Activated CD8-positive, alpha-beta memory T cell treated with anti-CD3 and anti-CD28 coated beads, Interleukin-2, amount 50 U/mL, for 48 hours (primary cell): ENCODE data around the gene SPON1.
"Not testable (repeated sequence)": the region's sequence is repeated elsewhere in the genome, so short reads cannot be mapped to it uniquely, and the experiment has no call there.

ENCODE experiments used
- DNase-seq: peaks from one replicate; pipeline ENCODE4 v3.0.0-alpha.2; 2020

Gene SPON1

GRCh38 chr11:14042686-14043465 lies 80.4 kb downstream of the SPON1 start:
- DNase-seq = no peak

GRCh38 chr11:14044916-14045315 lies 82.4 kb downstream of the SPON1 start:
- DNase-seq = no peak

- DNase-seq = no peak
Measured at GRCh38 chr11:14045417-14045816, 82.9 kb downstream of the SPON1 start.

GRCh38 chr11:14052198-14052597 lies 89.7 kb downstream of the SPON1 start:
- DNase-seq = no peak

GRCh38 chr11:14054116-14055107 lies 91.9 kb downstream of the SPON1 start:
- DNase-seq = no peak

GRCh38 chr11:14055936-14056335 lies 93.4 kb downstream of the SPON1 start:
- DNase-seq = no peak

GRCh38 chr11:14058061-14058460 lies 95.5 kb downstream of the SPON1 start:
- DNase-seq = no peak

- no peak for DNase-seq
Measured at GRCh38 chr11:14059491-14059890, 97.0 kb downstream of the SPON1 start.

- no peak for DNase-seq
Measured at GRCh38 chr11:14061721-14062120, 99.2 kb downstream of the SPON1 start.

GRCh38 chr11:14065141-14065540 lies 102.6 kb downstream of the SPON1 start:
- no peak for DNase-seq

- DNase-seq = no peak
Measured at GRCh38 chr11:14065681-14066080, 103.2 kb downstream of the SPON1 start.

- DNase-seq = no peak
Measured at GRCh38 chr11:14067686-14068085, 105.2 kb downstream of the SPON1 start.

GRCh38 chr11:14070896-14071295 lies 108.4 kb downstream of the SPON1 start:
- DNase-seq = no peak

GRCh38 chr11:14073849-14074476 lies 111.4 kb downstream of the SPON1 start:
- DNase-seq = no peak

- peak; percentile 66 for DNase-seq
Measured at GRCh38 chr11:14075118-14076078, 112.9 kb downstream of the SPON1 start.

- no peak for DNase-seq
Measured at GRCh38 chr11:14079011-14079410, 116.5 kb downstream of the SPON1 start.

GRCh38 chr11:14079797-14080196 lies 117.3 kb downstream of the SPON1 start:
- no peak for DNase-seq

- no peak for DNase-seq
Measured at GRCh38 chr11:14081581-14082231, 119.2 kb downstream of the SPON1 start.

- DNase-seq = no peak
Measured at GRCh38 chr11:14082338-14082737, 119.8 kb downstream of the SPON1 start.

- DNase-seq = not testable (repeated sequence)
Measured at GRCh38 chr11:14088861-14089260, 126.3 kb downstream of the SPON1 start.

GRCh38 chr11:14089690-14090462 lies 127.4 kb downstream of the SPON1 start:
- no peak for DNase-seq
